PC-9 (cell line): ENCODE data around the gene NAALADL1. TPM values are rescaled to one million over a fixed set of nuclear protein-coding genes. Genes with fewer than 3 reads are reported as not detected.

Experiments
- BruUV-seq: library from RNA; stranded (reverse); fragments of 400-500 nt; replicated peaks from 2 replicates; lab custom pipeline; 2021; lab: Mats Ljungman, UMichigan
- CTCF ChIA-PET: fragments of 300-600 bp; sonication (Branson Sonifier 250); formaldehyde crosslinking; loops from one replicate; lab custom pipeline; 2022; ENCODE audit warnings: antibody characterized with exemption; lab: Charles Lee
- POLR2A ChIA-PET: fragments of 300-600 bp; sonication (Branson Sonifier 250); formaldehyde crosslinking; loops from one replicate; lab custom pipeline; 2022; ENCODE audit warnings: antibody characterized with exemption; ENCODE audit not compliant: unreplicated experiment; lab: Charles Lee
- DNase-seq, 2 experiments: peaks; one replicate each; pipeline versions ENCODE4 v3.0.0 to v3.0.0-alpha.2; 2015 to 2022; ENCODE audit warnings: mixed read lengths in 1 of 2
- H2AFZ ChIP-seq: fragments of 200-600 bp; sonication (generic); 2 replicates; pipeline ENCODE4 v1.8.1; 2017; ENCODE audit warnings: antibody characterized with exemption
- H3F3A ChIP-seq: fragments of 200-600 bp; sonication (generic); 2 replicates; pipeline ENCODE4 v1.8.1; 2017; ENCODE audit warnings: antibody characterized with exemption, mild to moderate bottlenecking, low read depth; ENCODE audit not compliant: insufficient read depth
- H3K27ac ChIP-seq: fragments of 200-600 bp; sonication (generic); 2 replicates; pipeline ENCODE4 v1.6.1; 2016; ENCODE audit warnings: mixed run types
- H3K27me3 ChIP-seq: fragments of 200-600 bp; sonication (generic); 2 replicates; pipeline ENCODE4 v1.6.1; 2016; ENCODE audit warnings: low read depth, mixed run types; ENCODE audit not compliant: insufficient read depth
- H3K36me3 ChIP-seq: fragments of 200-600 bp; sonication (generic); 2 replicates; pipeline ENCODE4 v1.6.1; 2016; ENCODE audit warnings: low read depth, mixed run types
- H3K4me1 ChIP-seq: fragments of 200-600 bp; sonication (generic); replicated peaks from 2 replicates; pipeline ENCODE4 v1.6.1; 2016; ENCODE audit warnings: mixed run types; ENCODE audit not compliant: insufficient read depth
- H3K4me2 ChIP-seq: fragments of 200-600 bp; sonication (generic); 2 replicates; pipeline ENCODE4 v1.6.1; 2017; ENCODE audit warnings: mixed run types
- H3K4me3 ChIP-seq: fragments of 200-600 bp; sonication (generic); 2 replicates; pipeline ENCODE4 v1.6.1; 2016; ENCODE audit warnings: mixed run types
- H3K79me2 ChIP-seq: fragments of 200-600 bp; sonication (generic); 2 replicates; pipeline ENCODE4 v1.6.1; 2017; ENCODE audit warnings: low read depth, mixed run types
- H3K9me2 ChIP-seq: fragments of 200-600 bp; sonication (generic); 2 replicates; pipeline ENCODE4 v1.8.1; 2017; ENCODE audit warnings: mild to moderate bottlenecking; ENCODE audit not compliant: insufficient read depth
- H3K9me3 ChIP-seq: fragments of 200-600 bp; sonication (generic); 2 replicates; pipeline ENCODE4 v1.8.1; 2016; ENCODE audit warnings: low read depth; ENCODE audit not compliant: insufficient read depth
- H4K20me1 ChIP-seq: fragments of 200-600 bp; sonication (generic); 2 replicates; pipeline ENCODE4 v1.8.1; 2017; ENCODE audit not compliant: insufficient read depth
- CTCF ChIP-seq: fragments of 200-600 bp; sonication (generic); conservative IDR thresholded peaks from 2 replicates; pipeline ENCODE4 v1.6.1; 2017; ENCODE audit warnings: mixed run types, antibody characterized with exemption, mild to moderate bottlenecking, moderate library complexity
- EZH2 ChIP-seq: fragments of 200-600 bp; sonication (generic); IDR thresholded peaks from 2 replicates; pipeline ENCODE4 v1.8.0; 2017; ENCODE audit warnings: antibody characterized with exemption, low read depth
- intact Hi-C: fragments of 100-400 bp; cut with micrococcal nuclease; formaldehyde crosslinking; loops from one replicate; pipeline ENCODE4 v1.10.0; 2022; ENCODE audit not compliant: unreplicated experiment
- total RNA-seq: library from RNA; stranded (reverse); gene quantifications from 2 replicates; pipeline ENCODE4 v1.2.3, GENCODE V29; 2021

Gene NAALADL1
- total RNA-seq, 1 experiment from 2014 or later = not detected

DNA sequence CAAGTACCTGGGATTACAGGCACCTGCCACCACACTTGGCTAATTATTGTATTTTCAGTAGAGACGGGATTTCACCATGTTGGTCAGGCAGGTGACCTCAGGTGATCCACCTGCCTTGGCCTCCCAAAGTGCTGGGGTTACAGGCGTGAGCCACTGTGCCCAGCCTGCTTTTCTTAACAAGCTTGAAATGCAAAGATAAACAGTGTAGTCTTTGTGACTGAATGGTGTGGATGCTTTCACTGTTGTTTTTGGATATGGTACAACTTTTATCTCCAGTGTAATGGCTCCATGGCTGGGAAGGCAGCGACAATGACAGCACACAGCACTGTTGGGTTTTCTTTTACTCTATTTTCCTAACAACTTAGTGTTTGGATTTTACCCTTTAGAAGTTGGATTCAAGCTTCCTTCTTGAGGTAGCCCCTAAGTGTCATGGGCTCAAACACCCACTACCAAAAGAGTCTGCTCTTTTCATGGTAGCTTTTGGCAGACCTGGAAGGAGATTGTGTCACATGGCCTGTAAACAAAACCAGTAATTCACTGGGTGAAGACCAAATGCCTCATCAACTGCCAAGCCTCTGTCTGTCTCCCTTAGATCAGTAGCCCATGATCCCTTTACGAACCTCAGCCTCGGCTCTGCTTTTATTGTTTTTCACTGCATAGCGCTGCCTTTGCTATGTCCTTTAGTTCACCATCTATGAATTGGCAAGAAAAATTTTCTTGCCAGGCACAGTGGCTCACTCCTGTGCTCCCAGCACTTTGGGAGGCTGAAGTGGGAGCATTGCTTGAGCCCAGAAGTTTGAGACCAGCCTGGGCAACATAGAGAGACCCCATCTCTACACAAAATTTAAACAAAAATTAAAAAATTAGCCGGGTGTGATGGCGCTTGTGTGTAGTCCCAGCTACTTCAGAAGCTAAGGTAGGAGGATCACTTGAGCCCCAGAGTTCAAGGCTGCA, 44.1 kb upstream of the NAALADL1 start:
- TF ChIP-seq EZH2 (no peak), CTCF (no peak)
- Histone ChIP-seq H2AFZ (no peak overlapping the region), H3K27ac (no peak overlapping the region), H3K79me2 (peaks cover 39% of the 10 kb centered on the region), H3K4me2 (no peak overlapping the region), H3K4me1 (peaks cover 10% of the 10 kb centered on the region), H3K4me3 (no peak overlapping the region), H4K20me1 (no peaks in the 10 kb centered on the region; the same call in 1 of the 2 replicates), H3K9me3 (no peaks in the 10 kb centered on the region), H3K9me2 (no peaks in the 10 kb centered on the region), H3K36me3 (0 out of 2 replicates have a peak, but pooled peaks cover 6% of the 10 kb centered on the region), H3K27me3 (no peaks in the 10 kb centered on the region), H3F3A (peaks cover 27% of the 10 kb centered on the region)
- ChIA-PET POLR2A (interaction anchor here (0.5 to 1.1 kb wide), 3 partner anchors 14 to 184 kb away, joined by 3 to 5 read pairs (median 3); no protein-coding TSS in a partner anchor), CTCF (interaction anchor here (0.7 kb wide), 2 partner anchors 519 to 724 kb away, joined by 4 to 15 read pairs; no protein-coding TSS in a partner anchor)
- intact Hi-C loops = no loop called here
- BruUV-seq = no TSS peak
- no peak for DNase-seq

DNA sequence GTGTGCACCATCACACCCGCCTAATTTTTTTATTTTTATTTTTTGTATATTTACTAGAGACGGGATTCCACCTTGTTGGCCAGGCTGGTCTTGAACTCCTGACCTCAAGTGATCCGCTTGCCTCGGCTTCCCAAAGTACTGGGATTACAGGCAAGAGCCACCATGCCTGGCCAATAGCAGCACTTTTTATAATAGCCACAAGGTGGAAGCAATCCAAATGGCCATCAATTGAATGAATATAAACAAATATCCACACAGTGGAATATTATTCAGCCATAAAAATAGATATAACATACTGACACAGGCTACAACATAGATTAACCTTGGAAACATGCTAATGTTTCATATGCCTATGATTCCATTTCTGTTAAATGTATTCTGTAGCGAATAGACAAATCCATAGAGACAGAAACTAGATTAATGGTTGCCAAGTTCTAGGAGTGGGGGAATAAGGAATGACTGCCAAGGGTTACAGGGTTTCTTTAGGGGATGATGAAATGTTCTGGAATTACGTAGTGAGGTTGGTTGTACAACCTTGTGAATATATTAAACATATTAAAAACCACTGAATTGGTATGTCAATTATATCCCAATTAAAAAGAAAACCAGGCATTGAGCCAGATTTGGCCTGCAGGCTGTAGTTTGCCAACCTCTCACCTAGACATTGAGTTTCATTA, 42.5 kb upstream of the NAALADL1 start:
- Histone ChIP-seq H3F3A (peaks cover 32% of the 10 kb centered on the region), H3K4me3 (no peak overlapping the region), H2AFZ (no peak overlapping the region), H4K20me1 (no peaks in the 10 kb centered on the region; the same call in 1 of the 2 replicates), H3K27me3 (no peaks in the 10 kb centered on the region), H3K4me2 (peak overlapping the region; percentile 37), H3K9me2 (no peaks in the 10 kb centered on the region), H3K27ac (peak overlapping the region; percentile 71), H3K9me3 (no peaks in the 10 kb centered on the region), H3K36me3 (peaks cover 11% of the 10 kb centered on the region; the same call in 1 of the 2 replicates), H3K79me2 (peaks cover 46% of the 10 kb centered on the region), H3K4me1 (peaks cover 18% of the 10 kb centered on the region)
- ChIA-PET POLR2A (interaction anchor here (0.6 kb wide), 1 partner anchor 15 kb away, joined by 3 read pairs; no protein-coding TSS in a partner anchor), CTCF (no interaction called here)
- TF ChIP-seq CTCF (peak; percentile 50), EZH2 (no peak)
- DNase-seq = no peak
- no TSS peak for BruUV-seq
- intact Hi-C loops = no loop called here

- no peaks in the 10 kb centered on the region for H3K9me2 ChIP-seq
- peaks cover 29% of the 10 kb centered on the region for H3K79me2 ChIP-seq
- no peaks in the 10 kb centered on the region for H3K27me3 ChIP-seq
- peaks cover 22% of the 10 kb centered on the region for H3K4me1 ChIP-seq
- H3K4me3 ChIP-seq = peak overlapping the region; percentile 85
- H3K36me3 ChIP-seq = peaks cover 11% of the 10 kb centered on the region; the same call in 1 of the 2 replicates
- H2AFZ ChIP-seq = peak overlapping the region; percentile 87; the same call in 1 of the 2 replicates
- POLR2A ChIA-PET = interaction anchor here (0.5 to 0.7 kb wide), 4 partner anchors 12 to 195 kb away, joined by 3 to 20 read pairs (median 11); no protein-coding TSS in a partner anchor
- no peaks in the 10 kb centered on the region; the same call in 1 of the 2 replicates for H4K20me1 ChIP-seq
- TF ChIP-seq CTCF (no peak), EZH2 (no peak)
- H3K9me3 ChIP-seq = no peaks in the 10 kb centered on the region
- H3K4me2 ChIP-seq = peak overlapping the region; percentile 99
- intact Hi-C loops = loop anchor here (1.0 to 5.0 kb wide), 2 partner anchors 13 to 55 kb away; partner anchors contain the start of genes CDCA5, SAC3D1 and ZFPL1
- H3K27ac ChIP-seq = no peak overlapping the region
- peaks cover 46% of the 10 kb centered on the region for H3F3A ChIP-seq
- TSS peak; percentile 31 for BruUV-seq
- no peak for DNase-seq
- CTCF ChIA-PET = interaction anchor here (0.6 to 0.7 kb wide), 2 partner anchors 181 to 252 kb away, joined by 3 to 12 read pairs; no protein-coding TSS in a partner anchor
Observed at GRCh38 chr11:65096926-65097325, 38.6 kb upstream of the NAALADL1 start.
